B cell (primary cell): ENCODE measurements around the gene PITPNB. TPM values are rescaled to one million over a fixed set of nuclear protein-coding genes. Genes with fewer than 3 reads are reported as not detected.

Source experiments
- ATAC-seq: fragments of 200-7000 bp; cut with Tn5 transposase; one replicate; pipeline ENCODE4 v1.10.0; 2021; ENCODE audit warnings: low read depth, mild to moderate bottlenecking, moderate number of reproducible peaks, moderate library complexity
- CTCF ChIA-PET: fragments of 350-600 bp; sonication (Branson Sonifier 250); formaldehyde crosslinking; loops from one replicate; lab custom pipeline; 2021; ENCODE audit warnings: antibody characterized with exemption, inconsistent platforms; lab: Charles Lee
- POLR2A ChIA-PET: fragments of 350-600 bp; sonication (Branson Sonifier 250); formaldehyde crosslinking; loops from one replicate; lab custom pipeline; 2021; ENCODE audit warnings: antibody characterized with exemption; lab: Charles Lee
- DNase-seq: peaks from one replicate; pipeline ENCODE4 v3.0.0; 2013
- H2AFZ ChIP-seq: 2 replicates; pipeline ENCODE4 v1.6.1; 2012; ENCODE audit warnings: mild to moderate bottlenecking, low read depth, low read length; ENCODE audit not compliant: insufficient read depth, poor library complexity, severe bottlenecking
- H3K27ac ChIP-seq, 2 donors: 1 replicate in 1 of 2; 2 replicates in 1 of 2; pipeline ENCODE4 v1.5.1; 2012 to 2013; ENCODE audit warnings: low read length in 2 of 2, mild to moderate bottlenecking in 2 of 2, moderate library complexity in 1 of 2
- H3K27me3 ChIP-seq, 4 experiments: fragments of 200-600 bp in 1 of 4; sonication (generic) in 1 of 4; replicated peaks in 1 of 4; 1 replicate in 2 of 4; 2 replicates in 2 of 4; pipeline versions ENCODE4 v1.6.1 to v1.7.0; 2013 to 2016; ENCODE audit warnings: low read length in 3 of 4, mild to moderate bottlenecking in 2 of 4, mixed read lengths in 1 of 4, moderate library complexity in 1 of 4; ENCODE audit not compliant: insufficient read depth in 4 of 4, control insufficient read depth in 3 of 4; ENCODE audit errors: control extremely low read depth in 1 of 4
- H3K36me3 ChIP-seq, 2 experiments: replicated peaks in 1 of 2; 1 replicate in 1 of 2; 2 replicates in 1 of 2; pipeline versions ENCODE4 v1.6.1 to v1.7.1; 2013; ENCODE audit warnings: low read length in 1 of 2; ENCODE audit not compliant: insufficient read depth in 2 of 2, control insufficient read depth in 1 of 2; ENCODE audit errors: control extremely low read depth in 1 of 2, extremely low read depth in 1 of 2
- H3K4me1 ChIP-seq, 2 donors: fragments of 200-600 bp in 1 of 2; sonication (generic) in 1 of 2; 1 replicate in 1 of 2; 2 replicates in 1 of 2; pipeline versions ENCODE4 v1.5.1 to v1.6.1; 2013 to 2017; ENCODE audit warnings: low read length in 2 of 2; ENCODE audit not compliant: control insufficient read depth in 2 of 2, insufficient read depth in 2 of 2
- H3K4me2 ChIP-seq: replicated peaks from 2 replicates; pipeline ENCODE3; 2012; ENCODE audit warnings: mild to moderate bottlenecking, low read depth, low read length; ENCODE audit not compliant: poor library complexity, severe bottlenecking
- H3K4me3 ChIP-seq, 5 experiments: fragments of 200-600 bp in 1 of 5; sonication (generic) in 1 of 5; 1 replicate in 3 of 5; 2 replicates in 2 of 5; pipeline versions ENCODE4 v1.5.1 to v1.7.0; 2011 to 2016; ENCODE audit warnings: low read length in 4 of 5, mild to moderate bottlenecking in 4 of 5, low read depth in 2 of 5, control low read depth in 1 of 5, moderate library complexity in 1 of 5; ENCODE audit not compliant: insufficient read depth in 1 of 5; ENCODE audit errors: control extremely low read depth in 1 of 5, extremely low read depth in 1 of 5
- H3K79me2 ChIP-seq: fragments of 200-600 bp; sonication (generic); one replicate; pipeline ENCODE4 v1.6.0; 2016; ENCODE audit warnings: low read length; ENCODE audit not compliant: control insufficient read depth, insufficient read depth
- H3K9ac ChIP-seq: fragments of 200-600 bp; sonication (generic); 2 replicates; pipeline ENCODE4 v1.6.1; 2017; ENCODE audit warnings: mild to moderate bottlenecking, low read length, moderate library complexity
- H3K9me3 ChIP-seq, 3 donors: one replicate each; pipeline versions ENCODE4 v1.6.1 to v1.7.1; 2013; ENCODE audit warnings: low read length in 2 of 3; ENCODE audit not compliant: control insufficient read depth in 2 of 3, insufficient read depth in 1 of 3; ENCODE audit errors: control extremely low read depth in 1 of 3
- H4K20me1 ChIP-seq: 2 replicates; pipeline ENCODE4 v1.6.0; 2012; ENCODE audit warnings: mild to moderate bottlenecking, low read length; ENCODE audit not compliant: insufficient read depth, control insufficient read depth, poor library complexity, severe bottlenecking
- H3K27ac Mint-ChIP-seq: one replicate; pipeline ENCODE4 v1.8.0; 2021; ENCODE audit warnings: mixed read lengths
- H3K27me3 Mint-ChIP-seq: one replicate; pipeline ENCODE4 v1.8.0; 2021; ENCODE audit warnings: mixed read lengths
- H3K4me1 Mint-ChIP-seq: one replicate; pipeline ENCODE4 v1.8.0; 2021; ENCODE audit warnings: mixed read lengths
- H3K4me3 Mint-ChIP-seq: one replicate; pipeline ENCODE4 v1.8.0; 2021; ENCODE audit warnings: mixed read lengths
- H3K9me3 Mint-ChIP-seq: one replicate; pipeline ENCODE4 v1.8.0; 2022; ENCODE audit warnings: mixed read lengths; ENCODE audit not compliant: insufficient read depth
- EZH2 ChIP-seq: IDR thresholded peaks from 2 replicates; pipeline ENCODE4 v1.6.1; 2012; ENCODE audit warnings: borderline replicate concordance, low read depth, mild to moderate bottlenecking, moderate library complexity, low read length; ENCODE audit not compliant: insufficient read depth, poor library complexity, severe bottlenecking
- WGBS: methylation state at CpG from one replicate; pipeline ENCODE4 v1.1.5; 2013; ENCODE audit warnings: missing lambda C conversion rate; ENCODE audit not compliant: insufficient coverage; 5-methylcytosine and 5-hydroxymethylcytosine counted together
- intact Hi-C: fragments of 100-400 bp; cut with micrococcal nuclease; formaldehyde crosslinking; loops from one replicate; pipeline ENCODE4 v1.10.0; 2022
- polyA plus RNA-seq: library from polyadenylated mRNA; depleted of rRNA; stranded (reverse); fragments of >200 nt; gene quantifications from 2 replicates; pipeline ENCODE4 v1.2.3, GENCODE V29; 2012
- total RNA-seq, 2 donors: library from RNA; stranded (reverse); fragments of 120-200 nt in 1 of 2; gene quantifications; 1 replicate in 1 of 2; 2 replicates in 1 of 2; pipeline versions ENCODE4 v1.2.3 to v1.2.4, GENCODE V29; 2013 to 2022
- TF ChIP-seq, protein P1 (sequence below): fragments of 200-600 bp; IDR thresholded peaks from one replicate; pipeline ENCODE4 v1.8.0; 2022; ENCODE audit warnings: antibody characterized with exemption, mild to moderate bottlenecking

Gene PITPNB
- total and polyA plus RNA-seq, 2 donors (not counting 1 experiment from before 2014, with no cell fraction given): 17.5 to 82.3 TPM

DNA sequence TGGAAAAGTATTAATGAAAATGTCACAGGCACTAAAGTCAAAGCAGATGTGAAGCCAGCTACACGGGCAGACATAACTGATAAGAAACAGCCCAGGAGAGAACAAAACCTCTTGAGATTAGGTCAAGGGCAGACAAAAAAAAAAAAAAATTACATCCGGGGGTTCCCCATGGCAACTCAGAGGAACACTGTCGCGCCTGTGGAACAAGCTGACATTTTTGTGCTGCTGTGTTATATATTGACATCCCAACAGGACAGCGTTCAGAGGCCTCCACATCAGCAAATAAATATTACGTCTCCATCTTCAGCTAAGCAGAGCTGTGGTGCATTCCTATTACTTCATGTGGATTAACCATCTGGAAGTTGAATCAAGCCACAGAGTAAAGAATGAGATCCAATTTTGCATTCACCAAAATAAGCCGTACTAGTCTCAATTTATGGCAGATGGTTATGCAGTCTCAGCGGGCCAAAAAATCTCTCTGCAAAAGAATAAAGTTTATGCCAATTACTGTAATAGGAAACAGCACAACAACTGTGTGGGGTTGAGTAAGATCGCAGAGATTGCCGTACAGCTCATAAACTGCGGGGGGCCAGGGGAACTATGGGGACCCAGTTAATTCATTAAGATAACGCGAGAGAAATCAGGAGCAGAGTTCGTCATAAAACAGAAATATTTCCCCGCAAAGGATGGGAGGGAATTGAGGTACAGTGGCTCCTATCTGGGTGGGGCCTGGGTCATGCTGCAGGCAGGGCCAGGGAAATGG, 76.2 kb downstream of the PITPNB start:
- H3K27me3 Mint-ChIP-seq: no peaks in the 10 kb centered on the region
- no peak for TF ChIP-seq EZH2
- TF ChIP-seq, protein P1, sequence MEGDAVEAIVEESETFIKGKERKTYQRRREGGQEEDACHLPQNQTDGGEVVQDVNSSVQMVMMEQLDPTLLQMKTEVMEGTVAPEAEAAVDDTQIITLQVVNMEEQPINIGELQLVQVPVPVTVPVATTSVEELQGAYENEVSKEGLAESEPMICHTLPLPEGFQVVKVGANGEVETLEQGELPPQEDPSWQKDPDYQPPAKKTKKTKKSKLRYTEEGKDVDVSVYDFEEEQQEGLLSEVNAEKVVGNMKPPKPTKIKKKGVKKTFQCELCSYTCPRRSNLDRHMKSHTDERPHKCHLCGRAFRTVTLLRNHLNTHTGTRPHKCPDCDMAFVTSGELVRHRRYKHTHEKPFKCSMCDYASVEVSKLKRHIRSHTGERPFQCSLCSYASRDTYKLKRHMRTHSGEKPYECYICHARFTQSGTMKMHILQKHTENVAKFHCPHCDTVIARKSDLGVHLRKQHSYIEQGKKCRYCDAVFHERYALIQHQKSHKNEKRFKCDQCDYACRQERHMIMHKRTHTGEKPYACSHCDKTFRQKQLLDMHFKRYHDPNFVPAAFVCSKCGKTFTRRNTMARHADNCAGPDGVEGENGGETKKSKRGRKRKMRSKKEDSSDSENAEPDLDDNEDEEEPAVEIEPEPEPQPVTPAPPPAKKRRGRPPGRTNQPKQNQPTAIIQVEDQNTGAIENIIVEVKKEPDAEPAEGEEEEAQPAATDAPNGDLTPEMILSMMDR: no peak
- Histone ChIP-seq H3K36me3 (peaks cover 0 to 6% of the 10 kb centered on the region in 2 experiments), H3K4me2 (no peak overlapping the region), H3K9me3 (peaks cover 0 to 5% (median 0%) of the 10 kb centered on the region in 3 donors), H4K20me1 (no peaks in the 10 kb centered on the region), H3K4me3 (no peak overlapping the region), H3K4me1 (no peaks in the 10 kb centered on the region), H3K27ac (no peak overlapping the region), H3K27me3 (no peaks in the 10 kb centered on the region), H3K9ac (no peak overlapping the region), H3K79me2 (no peaks in the 10 kb centered on the region), H2AFZ (no peak overlapping the region)
- no peak overlapping the region for H3K27ac Mint-ChIP-seq
- intact Hi-C loops: no loop called here
- POLR2A ChIA-PET: no interaction called here
- CTCF ChIA-PET: no interaction called here
- WGBS: 97% methylated on average over 8 of the region's 15 CpGs
- H3K4me1 Mint-ChIP-seq: no peaks in the 10 kb centered on the region
- no peak for ATAC-seq
- peaks cover 3% of the 10 kb centered on the region for H3K9me3 Mint-ChIP-seq
- H3K4me3 Mint-ChIP-seq: no peak overlapping the region
- no peak for DNase-seq

DNA sequence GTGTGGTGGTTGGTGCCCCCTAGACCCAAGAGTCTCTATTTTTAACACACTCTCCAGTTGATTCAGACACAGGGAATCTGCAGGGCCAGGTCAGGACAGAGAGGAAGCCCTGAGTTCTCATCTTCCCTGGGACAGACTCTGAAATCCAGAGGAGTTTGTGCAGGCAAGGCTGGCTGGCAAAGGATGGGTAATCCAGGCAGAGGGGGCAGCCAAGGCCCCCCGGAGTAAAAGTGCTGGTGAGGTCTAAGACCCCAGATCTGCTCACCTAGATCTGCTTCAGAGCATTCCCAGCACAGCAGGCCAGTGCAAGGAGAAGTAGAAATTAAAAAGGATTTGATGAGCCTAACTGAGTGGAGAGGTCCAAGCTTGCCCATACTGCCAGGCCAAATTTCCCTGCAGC, 76.9 kb downstream of the PITPNB start:
- ChIA-PET POLR2A (no interaction called here), CTCF (no interaction called here)
- H3K79me2 ChIP-seq: no peaks in the 10 kb centered on the region
- H2AFZ ChIP-seq: no peak overlapping the region
- H3K4me2 ChIP-seq: no peak overlapping the region
- H3K27ac ChIP-seq: no peak overlapping the region
- no peak for TF ChIP-seq EZH2
- TF ChIP-seq, protein P1: no peak
- ATAC-seq: no peak
- no peak overlapping the region for H3K4me3 ChIP-seq
- H3K4me1 Mint-ChIP-seq: no peaks in the 10 kb centered on the region
- WGBS: no CpG with 5 or more reads among the region's 1 CpG
- peaks cover 8% of the 10 kb centered on the region for H3K9me3 Mint-ChIP-seq
- no peak overlapping the region for H3K27ac Mint-ChIP-seq
- no peaks in the 10 kb centered on the region for H3K27me3 ChIP-seq
- H3K9me3 ChIP-seq: peaks cover 0 to 5% (median 0%) of the 10 kb centered on the region in 3 donors
- no peaks in the 10 kb centered on the region for H3K4me1 ChIP-seq
- H3K9ac ChIP-seq: no peak overlapping the region
- peaks cover 0 to 6% of the 10 kb centered on the region in 2 experiments for H3K36me3 ChIP-seq
- H3K27me3 Mint-ChIP-seq: no peaks in the 10 kb centered on the region
- H4K20me1 ChIP-seq: no peaks in the 10 kb centered on the region
- DNase-seq: no peak
- intact Hi-C loops: no loop called here
- no peak overlapping the region for H3K4me3 Mint-ChIP-seq
